ENCODE measurements around the gene TEPSIN. TPM values are rescaled to one million over a fixed set of nuclear protein-coding genes. Genes with fewer than 3 reads are reported as not detected.

TEPSIN gene
- total and polyA plus RNA-seq, 2 of the 13 experiments (the other 11 are each of a cell fraction or from before 2014, with no cell fraction given), result 16.1 to 18.8 TPM

GRCh38 chr17:81244358-81245023, 5.6 kb upstream of the TEPSIN start (continued):
- TF ChIP-seq REST (IDR thresholded peaks at IDR 0.05; ENCODE audit: borderline replicate concordance in 1 of 2, low read depth in 1 of 2, low read length in 2 of 2) (no peak), ZNF790 (CRISPR knock-in tag; IDR thresholded peaks at IDR 0.05; ENCODE audit: borderline replicate concordance) (no peak), ZNF619 (CRISPR knock-in tag; IDR thresholded peaks at IDR 0.05) (no peak), ATF4 (CRISPR knock-in tag; IDR thresholded peaks at IDR 0.05) (no peak), ZSCAN30 (CRISPR knock-in tag; IDR thresholded peaks at IDR 0.05) (no peak), PLSCR1 (CRISPR knock-in tag; IDR thresholded peaks at IDR 0.05; ENCODE audit: borderline replicate concordance) (no peak), ZNF264 (CRISPR knock-in tag; IDR thresholded peaks at IDR 0.05) (no peak), POLR2AphosphoS5 (IDR thresholded peaks at IDR 0.05; ENCODE audit: low read depth, low read length) (no peak), NFKB2 (CRISPR knock-in tag; IDR thresholded peaks at IDR 0.05; ENCODE audit: borderline replicate concordance) (peak; percentile 67; the same call in 1 of the 2 replicates), ZNF367 (CRISPR knock-in tag; IDR thresholded peaks at IDR 0.05; ENCODE audit: borderline replicate concordance) (no peak), ZNF235 (CRISPR knock-in tag; IDR thresholded peaks at IDR 0.05; ENCODE audit: borderline replicate concordance) (no peak), MYNN (CRISPR knock-in tag; IDR thresholded peaks at IDR 0.05; ENCODE audit: low read depth) (no peak), HOXA9 (CRISPR knock-in tag; IDR thresholded peaks at IDR 0.05; ENCODE audit: borderline replicate concordance) (no peak), KDM4B (CRISPR knock-in tag; IDR thresholded peaks at IDR 0.05) (no peak), NFRKB (IDR thresholded peaks at IDR 0.05) (no peak), PPARG (CRISPR knock-in tag; conservative IDR thresholded peaks at IDR 0.05) (no peak), ZBTB8A (CRISPR knock-in tag; IDR thresholded peaks at IDR 0.05; ENCODE audit: borderline replicate concordance, low read depth) (no peak), NFE2 (CRISPR knock-in tag; IDR thresholded peaks at IDR 0.05) (no peak), ARID3A (IDR thresholded peaks at IDR 0.05; ENCODE audit: low read depth, low read length) (no peak), ZNF232 (CRISPR knock-in tag; IDR thresholded peaks at IDR 0.05; ENCODE audit: borderline replicate concordance) (no peak), ZNF569 (CRISPR knock-in tag; IDR thresholded peaks at IDR 0.05; ENCODE audit: borderline replicate concordance) (no peak), HMG20B (CRISPR knock-in tag; conservative IDR thresholded peaks at IDR 0.05) (no peak), MXD3 (CRISPR knock-in tag; IDR thresholded peaks at IDR 0.05) (no peak)
